Measurements from ENCODE around the gene ABHD1. TPM values are rescaled to one million over a fixed set of nuclear protein-coding genes. Genes with fewer than 3 reads are reported as not detected.

ABHD1 gene
- total RNA-seq, 1 donor from 2014 or later = 0.64 TPM

GRCh38 chr2:27134781-27135477, 11.3 kb downstream of the ABHD1 start:
- intact Hi-C loops (cut with micrococcal nuclease) = loop anchor here (1.0 to 2.0 kb wide), 5 partner anchors 12 to 274 kb away; partner anchors contain the start of genes ABHD1, AGBL5, ATRAID and PPM1G

- intact Hi-C loops (cut with micrococcal nuclease) = loop anchor here (2.0 kb wide), 1 partner anchor 55 kb away; no protein-coding TSS in a partner anchor
These were observed 11.9 kb downstream of the ABHD1 start for GRCh38 chr2:27135478-27135955.

- intact Hi-C loops (cut with micrococcal nuclease) = no loop called here
These were observed 13.1 kb downstream of the ABHD1 start for GRCh38 chr2:27136751-27137150.

GRCh38 chr2:27137322-27137935, 13.8 kb downstream of the ABHD1 start:
- intact Hi-C loops (cut with micrococcal nuclease) = no loop called here

- intact Hi-C loops (cut with micrococcal nuclease) = no loop called here
These were observed 14.5 kb downstream of the ABHD1 start for GRCh38 chr2:27138111-27138510.

GRCh38 chr2:27139310-27139709, 15.7 kb downstream of the ABHD1 start, which contains the start of gene PRR30:
Gene PRR30, minus strand, starts transcription at chr2:27139410. Its CDS starts 1,081 bp downstream, at chr2:27138329.
- intact Hi-C loops (cut with micrococcal nuclease) = no loop called here

- intact Hi-C loops (cut with micrococcal nuclease) = no loop called here
These were observed 19.7 kb downstream of the ABHD1 start for GRCh38 chr2:27143285-27143684.

GRCh38 chr2:27145682-27146081, 22.1 kb downstream of the ABHD1 start:
- intact Hi-C loops (cut with micrococcal nuclease) = no loop called here

- intact Hi-C loops (cut with micrococcal nuclease) = no loop called here
These were observed 24.3 kb downstream of the ABHD1 start for GRCh38 chr2:27147935-27148334.

GRCh38 chr2:27148801-27149439, 25.3 kb downstream of the ABHD1 start, which contains the start of gene TCF23:
Gene TCF23, plus strand, starts transcription at chr2:27149004. Its CDS starts 130 bp downstream, at chr2:27149134.
- intact Hi-C loops (cut with micrococcal nuclease) = no loop called here

- intact Hi-C loops (cut with micrococcal nuclease) = no loop called here
These were observed 26.2 kb downstream of the ABHD1 start for GRCh38 chr2:27149570-27150405.

- intact Hi-C loops (cut with micrococcal nuclease) = no loop called here
These were observed 27.1 kb downstream of the ABHD1 start for GRCh38 chr2:27150639-27151230.

- intact Hi-C loops (cut with micrococcal nuclease) = no loop called here
These were observed 28.6 kb downstream of the ABHD1 start for GRCh38 chr2:27152102-27152795.

- intact Hi-C loops (cut with micrococcal nuclease) = no loop called here
These were observed 29.3 kb downstream of the ABHD1 start for GRCh38 chr2:27152796-27153464.

GRCh38 chr2:27154488-27154887, 30.9 kb downstream of the ABHD1 start:
- intact Hi-C loops (cut with micrococcal nuclease) = no loop called here

GRCh38 chr2:27155069-27155520, 31.5 kb downstream of the ABHD1 start:
- intact Hi-C loops (cut with micrococcal nuclease) = no loop called here

- intact Hi-C loops (cut with micrococcal nuclease) = no loop called here
These were observed 34.9 kb downstream of the ABHD1 start for GRCh38 chr2:27158468-27158867.

GRCh38 chr2:27159271-27159670, 35.7 kb downstream of the ABHD1 start:
- intact Hi-C loops (cut with micrococcal nuclease) = no loop called here

- intact Hi-C loops (cut with micrococcal nuclease) = no loop called here
These were observed 36.6 kb downstream of the ABHD1 start for GRCh38 chr2:27160191-27160590.

All from T-helper 2 cell treated with Interferon-gamma antibody and Interleukin-4, amounts not matched to agents 100 ng/mL and 5 ng/mL, for 36 hours (primary cell).